Adrenal gland (tissue), 12 donors: ENCODE data around the gene GALNT16. TPM values are rescaled to one million over a fixed set of nuclear protein-coding genes. Genes with fewer than 3 reads are reported as not detected.
A peak's percentile ranks its signal among the peaks of the same experiment; 100 is the strongest.

Source experiments
- DNase-seq, 7 donors: peaks; one replicate each; pipeline ENCODE4 v3.0.0-alpha.2; 2019 to 2020
- H3K27ac ChIP-seq, 5 donors: fragments of 200-600 bp; sonication (generic) in 4 of 5; 1 replicate in 3 of 5; 2 replicates in 2 of 5; pipeline versions ENCODE4 v1.5.1 to v1.8.0; 2016 to 2020; ENCODE audit warnings: mild to moderate bottlenecking in 1 of 5
- H3K27me3 ChIP-seq: fragments of 200-600 bp; 2 replicates; pipeline ENCODE4 v1.8.0; 2021
- H3K36me3 ChIP-seq, 2 donors: fragments of 200-600 bp; replicated peaks in 1 of 2; 1 replicate in 1 of 2; 2 replicates in 1 of 2; pipeline versions ENCODE4 v1.5.1 to v1.8.0; 2018 to 2022
- H3K4me1 ChIP-seq, 2 donors: fragments of 200-600 bp; replicated peaks in 1 of 2; 1 replicate in 1 of 2; 2 replicates in 1 of 2; pipeline versions ENCODE4 v1.5.1 to v1.8.0; 2018 to 2021
- H3K4me3 ChIP-seq, 4 donors: fragments of 200-600 bp; sonication (generic) in 3 of 4; one replicate each; pipeline ENCODE4 v1.5.1; 2016 to 2018
- H3K9me3 ChIP-seq, 3 donors: fragments of 200-600 bp; sonication (generic) in 1 of 3; replicated peaks in 1 of 3; 1 replicate in 2 of 3; 2 replicates in 1 of 3; pipeline versions ENCODE4 v1.5.1 to v1.8.0; 2016 to 2021
- POLR2A ChIP-seq, 2 donors: fragments of 450-650 bp; IDR thresholded peaks; one replicate each; pipeline ENCODE4 v1.6.1; 2017; ENCODE audit warnings: antibody characterized with exemption in 2 of 2, mild to moderate bottlenecking in 2 of 2, moderate library complexity in 1 of 2
- WGBS, 4 donors: extraction: QIAGEN DNeasy Blood & Tissue Kit in 2 of 4; methylation state at CpG; one replicate each; pipeline versions ENCODE4 v1.1.5 to v1.1.7; 2013 to 2017; 5-methylcytosine and 5-hydroxymethylcytosine counted together
- intact Hi-C, 2 donors: fragments of 100-400 bp; cut with DNase I; formaldehyde crosslinking; loops; one replicate each; pipeline versions ENCODE4 v1.14.1 to v1.15.0; 2022 to 2023
- polyA plus RNA-seq, 3 donors: library from polyadenylated mRNA; stranded (reverse); fragments of 200-250 nt in 2 of 3; fragments of 350-450 nt in 1 of 3; fragmentation: Illumina TruSeq in 1 of 3; extraction: RNeasy Lipid Tissue Mini Kit (QIAGEN cat#74804) in 1 of 3; gene quantifications; one replicate each; pipeline ENCODE4 v1.2.3, GENCODE V29; 2013 to 2014
- total RNA-seq, 9 donors: library from RNA; depleted of rRNA in 4 of 9; stranded (reverse); fragments of >200 nt in 4 of 9; fragments of 120-200 nt in 1 of 9; fragmentation: NEBNext Ultra II Directional in 1 of 9; extraction: Animal tissue kit (Norgen Biotek cat#: 25700) in 1 of 9; gene quantifications; one replicate each; pipeline versions ENCODE4 v1.1.0 to v1.2.4, GENCODE V29; 2013 to 2023
- TF ChIP-seq, protein P1 (sequence below), 6 experiments: fragments of 450-650 bp in 4 of 6; fragments of 200-600 bp in 2 of 6; sonication (generic) in 1 of 6; IDR thresholded peaks; 1 replicate in 5 of 6; 2 replicates in 1 of 6; pipeline versions ENCODE4 v1.5.1 to v1.8.0; 2016 to 2021; ENCODE audit warnings: antibody characterized with exemption in 6 of 6, mild to moderate bottlenecking in 2 of 6, moderate library complexity in 1 of 6
- donor health status: healthy with polysubstance abuse.
- donor health status: Bipolar disorder and iron deficiency.
- donor health status: DM: yes; HTN: yes; CAD: no.
- donor health status: DM: no; HTN: no; CAD: no.
- donor health status: DM: no; HTN: no; CAD: no.
- donor health status: DM: yes; HTN: yes; CAD: no.

GALNT16 gene
- total and polyA plus RNA-seq, 12 donors: 7.4 to 38.1 (median 15.9) TPM

DNA sequence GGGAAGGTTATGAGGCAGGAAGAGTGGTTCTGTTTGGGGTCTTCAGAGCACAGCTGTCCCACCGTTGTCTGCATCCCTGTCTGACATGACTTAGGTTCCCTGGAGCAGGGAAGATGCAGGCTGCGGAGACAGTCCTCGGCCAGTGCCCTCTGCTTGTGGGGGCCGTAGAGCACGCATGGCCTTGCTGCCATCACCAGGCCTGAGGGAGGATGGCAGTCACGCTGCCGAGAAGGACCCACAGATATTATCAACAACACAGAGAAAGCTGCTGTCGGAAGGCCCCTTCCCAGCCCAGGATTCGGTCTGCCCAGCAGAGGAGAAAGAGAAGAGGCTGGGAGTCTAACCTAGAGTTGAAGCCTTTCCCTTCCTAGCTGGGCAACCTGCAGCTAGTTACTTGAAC, 103.1 kb downstream of the GALNT16 start:
- intact Hi-C loops: loop anchor here in 1 of 2 donors (5.0 kb wide), 1 partner anchor 121 kb away; no protein-coding TSS in a partner anchor
- DNase-seq: peak; percentile 42 to 76 (median 63)
- WGBS, 4 donors: 27 to 43% (median 27%) methylated on average over 7 to 9 of the region's 9 CpGs
- H3K9me3 ChIP-seq: no peaks in the 10 kb centered on the region
- no peaks in the 10 kb centered on the region for H3K4me1 ChIP-seq
- H3K27ac ChIP-seq: no peak overlapping the region
- TF ChIP-seq, protein P1, sequence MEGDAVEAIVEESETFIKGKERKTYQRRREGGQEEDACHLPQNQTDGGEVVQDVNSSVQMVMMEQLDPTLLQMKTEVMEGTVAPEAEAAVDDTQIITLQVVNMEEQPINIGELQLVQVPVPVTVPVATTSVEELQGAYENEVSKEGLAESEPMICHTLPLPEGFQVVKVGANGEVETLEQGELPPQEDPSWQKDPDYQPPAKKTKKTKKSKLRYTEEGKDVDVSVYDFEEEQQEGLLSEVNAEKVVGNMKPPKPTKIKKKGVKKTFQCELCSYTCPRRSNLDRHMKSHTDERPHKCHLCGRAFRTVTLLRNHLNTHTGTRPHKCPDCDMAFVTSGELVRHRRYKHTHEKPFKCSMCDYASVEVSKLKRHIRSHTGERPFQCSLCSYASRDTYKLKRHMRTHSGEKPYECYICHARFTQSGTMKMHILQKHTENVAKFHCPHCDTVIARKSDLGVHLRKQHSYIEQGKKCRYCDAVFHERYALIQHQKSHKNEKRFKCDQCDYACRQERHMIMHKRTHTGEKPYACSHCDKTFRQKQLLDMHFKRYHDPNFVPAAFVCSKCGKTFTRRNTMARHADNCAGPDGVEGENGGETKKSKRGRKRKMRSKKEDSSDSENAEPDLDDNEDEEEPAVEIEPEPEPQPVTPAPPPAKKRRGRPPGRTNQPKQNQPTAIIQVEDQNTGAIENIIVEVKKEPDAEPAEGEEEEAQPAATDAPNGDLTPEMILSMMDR (IDR thresholded peaks at IDR 0.05): peak; percentile 25 to 72 (median 60)
- TF ChIP-seq POLR2A (IDR thresholded peaks at IDR 0.05): no peak
- no peaks in the 10 kb centered on the region for H3K27me3 ChIP-seq
- H3K4me3 ChIP-seq: no peak overlapping the region
- no peaks in the 10 kb centered on the region for H3K36me3 ChIP-seq

DNA sequence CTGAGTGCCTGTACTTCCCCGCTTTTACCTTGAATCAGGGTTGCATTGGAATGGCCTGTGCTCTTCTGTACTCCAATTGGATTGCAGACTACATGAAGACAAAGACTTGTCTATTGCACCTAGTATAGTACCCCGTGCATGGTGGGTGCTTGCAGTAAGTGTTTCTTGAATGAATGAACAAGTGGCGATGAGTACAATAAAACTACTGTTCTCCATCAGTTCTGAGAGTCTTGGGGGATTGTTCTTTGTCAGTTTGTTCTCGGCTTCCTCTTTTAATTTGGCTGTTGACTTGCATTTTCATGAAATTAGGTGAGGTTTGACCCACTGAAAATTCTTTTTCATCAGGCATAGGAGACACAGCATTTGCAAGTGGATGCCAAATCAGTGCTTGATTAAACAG, 104.0 kb downstream of the GALNT16 start:
- Histone ChIP-seq H3K27me3 (no peaks in the 10 kb centered on the region), H3K27ac (no peak overlapping the region), H3K9me3 (no peaks in the 10 kb centered on the region), H3K4me3 (no peak overlapping the region), H3K36me3 (no peaks in the 10 kb centered on the region), H3K4me1 (no peaks in the 10 kb centered on the region)
- intact Hi-C loops: loop anchor here in 1 of 2 donors (5.0 kb wide), 1 partner anchor 122 kb away; no protein-coding TSS in a partner anchor
- DNase-seq: peak in 1 of 7 donors; percentile 3
- WGBS, 4 donors: 78 to 88% (median 85%) methylated on average over 4 of the region's 4 CpGs
- TF ChIP-seq POLR2A (IDR thresholded peaks at IDR 0.05): no peak
- TF ChIP-seq, protein P1 (IDR thresholded peaks at IDR 0.05): no peak

DNA sequence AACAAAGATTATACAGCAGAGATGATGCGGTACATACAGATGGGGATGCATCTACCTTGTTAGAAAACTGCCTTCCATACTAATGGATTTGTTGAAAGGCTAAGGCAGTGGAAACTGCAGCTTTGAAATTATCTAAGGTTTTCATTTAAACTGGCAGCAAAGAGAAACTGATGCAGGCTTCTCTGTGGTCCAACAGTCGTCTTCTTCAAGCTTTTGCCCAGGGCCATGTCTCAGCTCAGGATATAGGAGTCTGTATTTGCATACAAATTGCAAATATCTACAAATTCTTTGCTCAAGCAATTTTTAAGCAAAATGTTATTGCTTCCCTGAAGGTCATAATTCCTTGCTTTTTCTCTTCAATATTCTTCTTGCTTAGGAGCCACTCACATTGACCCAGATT, 104.4 kb downstream of the GALNT16 start:
- DNase-seq: peak in 1 of 7 donors; percentile 2
- H3K4me3 ChIP-seq: no peak overlapping the region
- no peak for TF ChIP-seq POLR2A (IDR thresholded peaks at IDR 0.05)
- TF ChIP-seq, protein P1 (IDR thresholded peaks at IDR 0.05): no peak
- H3K4me1 ChIP-seq: no peaks in the 10 kb centered on the region
- 74 to 93% (median 82%) methylated on average over 2 of the region's 2 CpGs for WGBS, 4 donors
- H3K27ac ChIP-seq: no peak overlapping the region
- H3K27me3 ChIP-seq: no peaks in the 10 kb centered on the region
- H3K9me3 ChIP-seq: no peaks in the 10 kb centered on the region
- intact Hi-C loops: loop anchor here in 1 of 2 donors (5.0 kb wide), 1 partner anchor 122 kb away; no protein-coding TSS in a partner anchor
- H3K36me3 ChIP-seq: no peaks in the 10 kb centered on the region

DNA sequence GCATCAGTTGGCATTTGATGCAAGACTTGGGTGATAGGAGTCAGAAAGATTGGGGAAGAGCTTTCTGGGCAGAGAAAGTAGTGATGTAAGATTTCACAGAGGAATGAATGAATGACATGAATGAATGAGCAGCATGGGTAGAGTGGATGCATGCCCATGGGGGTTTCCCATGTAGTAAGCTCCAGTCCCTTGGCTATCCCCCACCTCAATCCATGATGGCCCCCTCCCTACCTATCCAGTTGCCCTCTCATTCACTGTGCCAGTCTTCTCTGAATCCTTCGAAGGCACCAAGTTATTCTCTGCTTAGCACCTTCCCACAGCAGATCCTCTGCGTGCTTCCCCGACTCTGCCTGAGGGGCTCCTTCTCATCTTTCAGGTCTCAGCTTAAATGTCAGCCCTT, 106.1 kb downstream of the GALNT16 start:
- Histone ChIP-seq H3K4me3 (no peak overlapping the region), H3K36me3 (no peaks in the 10 kb centered on the region), H3K9me3 (no peaks in the 10 kb centered on the region), H3K27me3 (no peaks in the 10 kb centered on the region), H3K27ac (no peak overlapping the region), H3K4me1 (no peaks in the 10 kb centered on the region)
- 61 to 69% (median 66%) methylated on average over 3 of the region's 3 CpGs for WGBS, 4 donors
- intact Hi-C loops: no loop called here
- TF ChIP-seq, protein P1 (IDR thresholded peaks at IDR 0.05): no peak
- TF ChIP-seq POLR2A (IDR thresholded peaks at IDR 0.05): no peak
- peak in 1 of 7 donors; percentile 4 for DNase-seq
